H9 (cell line): ENCODE measurements around the gene ALOX15B. TPM values are rescaled to one million over a fixed set of nuclear protein-coding genes. Genes with fewer than 3 reads are reported as not detected.

ENCODE experiments used
- DNase-seq: peaks from one replicate; pipeline ENCODE4 v3.0.0-alpha.2; 2017
- H2AFZ ChIP-seq: one replicate; pipeline ENCODE4 v1.6.1; 2013; ENCODE audit warnings: mild to moderate bottlenecking, low read length, control low read depth, moderate library complexity
- H2AK5ac ChIP-seq: 2 replicates; pipeline ENCODE4 v1.6.1; 2013; ENCODE audit warnings: low read length, control low read depth, mixed read lengths; ENCODE audit not compliant: insufficient read length
- H2BK120ac ChIP-seq: one replicate; pipeline ENCODE4 v1.6.1; 2013; ENCODE audit warnings: low read depth, mild to moderate bottlenecking, low read length, control low read depth, inconsistent platforms; ENCODE audit not compliant: poor library complexity, severe bottlenecking
- H2BK12ac ChIP-seq: 2 replicates; pipeline ENCODE4 v1.6.1; 2013; ENCODE audit warnings: low read length, control low read depth, mixed read lengths, low read depth; ENCODE audit not compliant: insufficient read length
- H2BK15ac ChIP-seq: 2 replicates; pipeline ENCODE4 v1.6.1; 2013; ENCODE audit warnings: low read depth, low read length, control low read depth
- H2BK20ac ChIP-seq: one replicate; pipeline ENCODE4 v1.6.1; 2013; ENCODE audit warnings: low read depth, mild to moderate bottlenecking, low read length, control low read depth, inconsistent platforms; ENCODE audit not compliant: poor library complexity, severe bottlenecking
- H2BK5ac ChIP-seq: 2 replicates; pipeline ENCODE4 v1.6.1; 2013; ENCODE audit warnings: low read length, control low read depth, mixed read lengths; ENCODE audit not compliant: insufficient read length
- H3K14ac ChIP-seq: 2 replicates; pipeline ENCODE4 v1.6.1; 2013; ENCODE audit warnings: low read length, control low read depth; ENCODE audit not compliant: insufficient read depth
- H3K18ac ChIP-seq: 2 replicates; pipeline ENCODE4 v1.6.1; 2013; ENCODE audit warnings: low read depth, mild to moderate bottlenecking, mixed read lengths, low read length, control low read depth; ENCODE audit not compliant: insufficient read length
- H3K23ac ChIP-seq: 2 replicates; pipeline ENCODE4 v1.6.1; 2013; ENCODE audit warnings: low read length, control low read depth, mixed read lengths, low read depth; ENCODE audit not compliant: insufficient read length
- H3K23me2 ChIP-seq: 2 replicates; pipeline ENCODE4 v1.6.1; 2013; ENCODE audit warnings: low read depth, mild to moderate bottlenecking, mixed read lengths, low read length, control low read depth; ENCODE audit not compliant: insufficient read length, poor library complexity, severe bottlenecking
- H3K27ac ChIP-seq: 2 replicates; pipeline ENCODE4 v1.5.1; 2013; ENCODE audit warnings: low read length, control low read depth, mixed read lengths, low read depth; ENCODE audit not compliant: insufficient read length
- H3K27me3 ChIP-seq: 2 replicates; pipeline ENCODE4 v1.6.1; 2013; ENCODE audit warnings: low read length, control low read depth, inconsistent platforms; ENCODE audit not compliant: insufficient read depth
- H3K4ac ChIP-seq: 2 replicates; pipeline ENCODE4 v1.6.1; 2013; ENCODE audit warnings: low read depth, mild to moderate bottlenecking, control low read depth, inconsistent platforms, low read length, moderate library complexity
- H3K4me1 ChIP-seq: 2 replicates; pipeline ENCODE4 v1.6.1; 2013; ENCODE audit warnings: low read length, control low read depth, inconsistent platforms; ENCODE audit not compliant: insufficient read depth
- H3K4me2 ChIP-seq: 2 replicates; pipeline ENCODE4 v1.6.1; 2013; ENCODE audit warnings: low read length, control low read depth, mixed read lengths; ENCODE audit not compliant: insufficient read length, insufficient read depth
- H3K56ac ChIP-seq: 2 replicates; pipeline ENCODE4 v1.6.1; 2013; ENCODE audit warnings: low read depth, mild to moderate bottlenecking, mixed read lengths, low read length, control low read depth; ENCODE audit not compliant: insufficient read length
- H3K79me1 ChIP-seq: 2 replicates; pipeline ENCODE4 v1.6.1; 2013; ENCODE audit warnings: low read depth, mild to moderate bottlenecking, moderate library complexity, low read length, control low read depth, inconsistent platforms; ENCODE audit not compliant: insufficient read depth, poor library complexity, severe bottlenecking
- H3K79me2 ChIP-seq: 2 replicates; pipeline ENCODE4 v1.6.1; 2013; ENCODE audit warnings: low read length, control low read depth, inconsistent platforms; ENCODE audit not compliant: insufficient read depth
- H3K9ac ChIP-seq: 2 replicates; pipeline ENCODE4 v1.6.1; 2013; ENCODE audit warnings: low read length, control low read depth, mixed read lengths; ENCODE audit not compliant: insufficient read length; ENCODE audit errors: extremely low read depth
- H3K9me3 ChIP-seq: one replicate; pipeline ENCODE4 v1.6.1; 2013; ENCODE audit warnings: low read depth, low read length, inconsistent platforms; ENCODE audit not compliant: control insufficient read depth
- H3T11ph ChIP-seq: one replicate; pipeline ENCODE4 v1.6.1; 2013; ENCODE audit warnings: mild to moderate bottlenecking, low read length, control low read depth, inconsistent platforms
- H4K20me1 ChIP-seq: one replicate; pipeline ENCODE4 v1.6.1; 2013; ENCODE audit not compliant: control insufficient read depth, insufficient read length, insufficient read depth
- H4K5ac ChIP-seq: 2 replicates; pipeline ENCODE4 v1.6.1; 2013; ENCODE audit warnings: low read depth, mild to moderate bottlenecking, mixed read lengths, low read length, control low read depth; ENCODE audit not compliant: insufficient read length
- H4K8ac ChIP-seq: replicated peaks from 2 replicates; pipeline ENCODE4 v1.6.1; 2013; ENCODE audit warnings: low read length, control low read depth, mixed read lengths, low read depth; ENCODE audit not compliant: insufficient read length
- H4K91ac ChIP-seq: 2 replicates; pipeline ENCODE4 v1.6.1; 2013; ENCODE audit warnings: low read depth, mild to moderate bottlenecking, moderate library complexity, mixed read lengths, low read length, control low read depth; ENCODE audit not compliant: insufficient read length
- H3K27ac Mint-ChIP-seq, 3 experiments: 2 replicates in 2 of 3; 3 replicates in 1 of 3; pipeline ENCODE4 v1.8.0; 2020 to 2021; ENCODE audit warnings: mixed read lengths in 3 of 3, mild to moderate bottlenecking in 1 of 3, moderate library complexity in 1 of 3
- H3K27me3 Mint-ChIP-seq: 2 replicates; pipeline ENCODE4 v1.8.0; 2021; ENCODE audit warnings: low read depth, mild to moderate bottlenecking, moderate library complexity, mixed read lengths
- H3K36me3 Mint-ChIP-seq, 3 experiments: 2 replicates in 2 of 3; 3 replicates in 1 of 3; pipeline ENCODE4 v1.8.0; 2020 to 2021; ENCODE audit warnings: low read depth in 3 of 3, mixed read lengths in 3 of 3; ENCODE audit not compliant: insufficient read depth in 1 of 3
- H3K4me1 Mint-ChIP-seq, 2 experiments: 2 replicates each; pipeline ENCODE4 v1.8.0; 2020; ENCODE audit warnings: mixed read lengths in 2 of 2
- H3K4me3 Mint-ChIP-seq, 2 experiments: 2 replicates in 1 of 2; 3 replicates in 1 of 2; pipeline ENCODE4 v1.8.0; 2020 to 2021; ENCODE audit warnings: mild to moderate bottlenecking in 2 of 2, mixed read lengths in 2 of 2, moderate library complexity in 1 of 2
- H3K9me3 Mint-ChIP-seq, 2 experiments: 2 replicates in 1 of 2; 3 replicates in 1 of 2; pipeline ENCODE4 v1.8.0; 2020; ENCODE audit warnings: mild to moderate bottlenecking in 2 of 2, mixed read lengths in 2 of 2, moderate library complexity in 1 of 2
- WGBS: extraction: QIAGEN DNeasy Blood & Tissue Kit; methylation state at CpG from one replicate; pipeline ENCODE4 v1.1.7; 2013; ENCODE audit warnings: missing lambda C conversion rate, low lambda C conversion rate, mixed read lengths; ENCODE audit not compliant: insufficient read length; ENCODE audit errors: extremely low coverage; 5-methylcytosine and 5-hydroxymethylcytosine counted together
- total RNA-seq: library from RNA; stranded (reverse); gene quantifications from 2 replicates; pipeline ENCODE4 v1.2.1, GENCODE V29; 2021
- TF ChIP-seq, protein P1 (sequence below): fragments of 200-600 bp; sonication (generic); conservative IDR thresholded peaks from 3 replicates; pipeline ENCODE4 v1.8.0; 2021; ENCODE audit warnings: antibody characterized with exemption, mild to moderate bottlenecking

ALOX15B gene
- total RNA-seq, 1 experiment from 2014 or later: not detected

DNA sequence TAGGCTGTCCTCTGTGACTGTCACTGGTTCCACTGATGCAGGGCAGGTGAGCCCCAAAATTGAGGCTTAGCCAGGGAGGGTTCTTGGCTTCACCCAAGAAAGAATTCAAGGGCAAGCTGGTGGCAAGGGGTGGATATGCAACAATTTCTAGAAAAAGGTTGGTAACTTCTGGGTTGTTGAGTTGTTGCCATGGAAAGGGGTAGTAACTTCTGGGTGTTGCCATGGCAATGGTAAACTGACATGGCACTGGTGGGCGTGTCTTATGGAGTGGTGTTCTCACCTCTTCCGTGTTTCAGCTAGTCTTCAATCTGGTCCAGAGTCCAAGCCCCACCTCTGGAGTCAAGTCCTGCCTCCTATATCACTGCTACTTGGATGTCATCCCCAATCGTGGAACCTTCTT is 45.9 kb upstream of the ALOX15B start:
- Histone ChIP-seq H3K9ac (no peak overlapping the region), H3K4me2 (no peak overlapping the region), H3K18ac (no peak overlapping the region), H2AFZ (no peak overlapping the region), H3T11ph (no peak overlapping the region), H3K23me2 (peaks cover 5% of the 10 kb centered on the region), H3K79me2 (no peaks in the 10 kb centered on the region), H2BK15ac (no peak overlapping the region), H3K9me3 (no peaks in the 10 kb centered on the region), H2BK120ac (no peak overlapping the region), H3K56ac (no peak overlapping the region), H3K4me1 (no peaks in the 10 kb centered on the region; the same call in 1 of the 2 replicates), H4K8ac (no peak overlapping the region), H2AK5ac (no peak overlapping the region), H3K23ac (no peak overlapping the region), H3K4ac (no peak overlapping the region; the same call in 1 of the 2 replicates), H3K79me1 (no peaks in the 10 kb centered on the region), H2BK20ac (no peak overlapping the region), H4K20me1 (no peaks in the 10 kb centered on the region), H4K5ac (no peak overlapping the region), H3K14ac (no peak overlapping the region), H2BK12ac (no peak overlapping the region), H4K91ac (no peak overlapping the region), H3K27me3 (no peaks in the 10 kb centered on the region), H3K27ac (no peak overlapping the region), H2BK5ac (no peak overlapping the region)
- DNase-seq: no peak
- H3K9me3 Mint-ChIP-seq: peaks cover 4 to 8% of the 10 kb centered on the region in 2 experiments; a peak in 4 of 5 replicates
- peaks cover 3 to 8% of the 10 kb centered on the region in 2 experiments; a peak in 3 of 4 replicates for H3K4me1 Mint-ChIP-seq
- no peak overlapping the region for H3K27ac Mint-ChIP-seq
- no CpG with 5 or more reads among the region's 3 CpGs for WGBS
- H3K36me3 Mint-ChIP-seq: no peaks in the 10 kb centered on the region; a peak in 1 of 7 replicates
- peaks cover 32% of the 10 kb centered on the region for H3K27me3 Mint-ChIP-seq
- no peak overlapping the region for H3K4me3 Mint-ChIP-seq
- TF ChIP-seq, protein P1, sequence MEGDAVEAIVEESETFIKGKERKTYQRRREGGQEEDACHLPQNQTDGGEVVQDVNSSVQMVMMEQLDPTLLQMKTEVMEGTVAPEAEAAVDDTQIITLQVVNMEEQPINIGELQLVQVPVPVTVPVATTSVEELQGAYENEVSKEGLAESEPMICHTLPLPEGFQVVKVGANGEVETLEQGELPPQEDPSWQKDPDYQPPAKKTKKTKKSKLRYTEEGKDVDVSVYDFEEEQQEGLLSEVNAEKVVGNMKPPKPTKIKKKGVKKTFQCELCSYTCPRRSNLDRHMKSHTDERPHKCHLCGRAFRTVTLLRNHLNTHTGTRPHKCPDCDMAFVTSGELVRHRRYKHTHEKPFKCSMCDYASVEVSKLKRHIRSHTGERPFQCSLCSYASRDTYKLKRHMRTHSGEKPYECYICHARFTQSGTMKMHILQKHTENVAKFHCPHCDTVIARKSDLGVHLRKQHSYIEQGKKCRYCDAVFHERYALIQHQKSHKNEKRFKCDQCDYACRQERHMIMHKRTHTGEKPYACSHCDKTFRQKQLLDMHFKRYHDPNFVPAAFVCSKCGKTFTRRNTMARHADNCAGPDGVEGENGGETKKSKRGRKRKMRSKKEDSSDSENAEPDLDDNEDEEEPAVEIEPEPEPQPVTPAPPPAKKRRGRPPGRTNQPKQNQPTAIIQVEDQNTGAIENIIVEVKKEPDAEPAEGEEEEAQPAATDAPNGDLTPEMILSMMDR: no peak
